ENCODE results near the gene HHATL.

The HHATL gene

GRCh38 chr3:42680271-42680670 lies 22.3 kb downstream of the HHATL start:
- Histone ChIP-seq H3K4me1 (ENCODE audit: control insufficient read depth, insufficient read depth, low read length) (no peaks in the 10 kb centered on the region), H3K4me3 (ENCODE audit: low read length) (no peak overlapping the region), H3K27ac (ENCODE audit: low read depth, low read length) (no peak overlapping the region), H3K27me3 (ENCODE audit: control insufficient read depth, insufficient read depth, low read length) (no peaks in the 10 kb centered on the region), H3K36me3 (ENCODE audit: control insufficient read depth, insufficient read depth, low read length) (no peaks in the 10 kb centered on the region), H3K9ac (ENCODE audit: low read length) (no peak overlapping the region)

- Histone ChIP-seq H3K27ac (ENCODE audit: low read depth, low read length) (no peak overlapping the region), H3K4me1 (ENCODE audit: control insufficient read depth, insufficient read depth, low read length) (no peaks in the 10 kb centered on the region), H3K27me3 (ENCODE audit: control insufficient read depth, insufficient read depth, low read length) (no peaks in the 10 kb centered on the region), H3K36me3 (ENCODE audit: control insufficient read depth, insufficient read depth, low read length) (no peaks in the 10 kb centered on the region), H3K9ac (ENCODE audit: low read length) (no peak overlapping the region), H3K4me3 (ENCODE audit: low read length) (no peak overlapping the region)
Measured at GRCh38 chr3:42678447-42678846, 24.2 kb downstream of the HHATL start.

GRCh38 chr3:42675909-42676308 lies 26.7 kb downstream of the HHATL start:
- Histone ChIP-seq H3K9ac (ENCODE audit: low read length) (no peak overlapping the region), H3K27me3 (ENCODE audit: control insufficient read depth, insufficient read depth, low read length) (no peaks in the 10 kb centered on the region), H3K36me3 (ENCODE audit: control insufficient read depth, insufficient read depth, low read length) (no peaks in the 10 kb centered on the region), H3K4me3 (ENCODE audit: low read length) (no peak overlapping the region), H3K4me1 (ENCODE audit: control insufficient read depth, insufficient read depth, low read length) (no peaks in the 10 kb centered on the region), H3K27ac (ENCODE audit: low read depth, low read length) (no peak overlapping the region)

GRCh38 chr3:42674146-42674545 lies 28.5 kb downstream of the HHATL start:
- no peak overlapping the region for H3K27ac ChIP-seq (ENCODE audit: low read depth, low read length)
- H3K36me3 ChIP-seq (ENCODE audit: control insufficient read depth, insufficient read depth, low read length), result no peaks in the 10 kb centered on the region
- H3K4me3 ChIP-seq (ENCODE audit: low read length), result no peak overlapping the region
- H3K4me1 ChIP-seq (ENCODE audit: control insufficient read depth, insufficient read depth, low read length), result no peaks in the 10 kb centered on the region
- H3K27me3 ChIP-seq (ENCODE audit: control insufficient read depth, insufficient read depth, low read length), result no peaks in the 10 kb centered on the region
- no peak overlapping the region for H3K9ac ChIP-seq (ENCODE audit: low read length)

- Histone ChIP-seq H3K4me1 (ENCODE audit: control insufficient read depth, insufficient read depth, low read length) (no peaks in the 10 kb centered on the region), H3K9ac (ENCODE audit: low read length) (no peak overlapping the region), H3K27me3 (ENCODE audit: control insufficient read depth, insufficient read depth, low read length) (no peaks in the 10 kb centered on the region), H3K27ac (ENCODE audit: low read depth, low read length) (no peak overlapping the region), H3K4me3 (ENCODE audit: low read length) (no peak overlapping the region), H3K36me3 (ENCODE audit: control insufficient read depth, insufficient read depth, low read length) (no peaks in the 10 kb centered on the region)
Measured at GRCh38 chr3:42673082-42673481, 29.5 kb downstream of the HHATL start.

GRCh38 chr3:42672515-42672914 lies 30.1 kb downstream of the HHATL start:
- Histone ChIP-seq H3K9ac (ENCODE audit: low read length) (no peak overlapping the region), H3K4me1 (ENCODE audit: control insufficient read depth, insufficient read depth, low read length) (peaks cover 4% of the 10 kb centered on the region), H3K4me3 (ENCODE audit: low read length) (no peak overlapping the region), H3K36me3 (ENCODE audit: control insufficient read depth, insufficient read depth, low read length) (no peaks in the 10 kb centered on the region), H3K27me3 (ENCODE audit: control insufficient read depth, insufficient read depth, low read length) (no peaks in the 10 kb centered on the region), H3K27ac (ENCODE audit: low read depth, low read length) (no peak overlapping the region)

- no peak overlapping the region for H3K4me3 ChIP-seq (ENCODE audit: low read length)
- H3K9ac ChIP-seq (ENCODE audit: low read length), result no peak overlapping the region
- H3K4me1 ChIP-seq (ENCODE audit: control insufficient read depth, insufficient read depth, low read length), result peaks cover 13% of the 10 kb centered on the region
- H3K36me3 ChIP-seq (ENCODE audit: control insufficient read depth, insufficient read depth, low read length), result no peaks in the 10 kb centered on the region
- no peak overlapping the region for H3K27ac ChIP-seq (ENCODE audit: low read depth, low read length)
- H3K27me3 ChIP-seq (ENCODE audit: control insufficient read depth, insufficient read depth, low read length), result no peaks in the 10 kb centered on the region
Measured at GRCh38 chr3:42670670-42671069, 31.9 kb downstream of the HHATL start.

- Histone ChIP-seq H3K27me3 (ENCODE audit: control insufficient read depth, insufficient read depth, low read length) (no peaks in the 10 kb centered on the region), H3K9ac (ENCODE audit: low read length) (no peak overlapping the region), H3K4me1 (ENCODE audit: control insufficient read depth, insufficient read depth, low read length) (peaks cover 13% of the 10 kb centered on the region), H3K4me3 (ENCODE audit: low read length) (no peak overlapping the region), H3K27ac (ENCODE audit: low read depth, low read length) (no peak overlapping the region), H3K36me3 (ENCODE audit: control insufficient read depth, insufficient read depth, low read length) (no peaks in the 10 kb centered on the region)
Measured at GRCh38 chr3:42670051-42670576, 32.5 kb downstream of the HHATL start.

GRCh38 chr3:42668793-42669217 lies 33.8 kb downstream of the HHATL start:
- H3K9ac ChIP-seq (ENCODE audit: low read length), result no peak overlapping the region
- H3K4me1 ChIP-seq (ENCODE audit: control insufficient read depth, insufficient read depth, low read length), result peaks cover 13% of the 10 kb centered on the region
- no peak overlapping the region for H3K27ac ChIP-seq (ENCODE audit: low read depth, low read length)
- no peaks in the 10 kb centered on the region for H3K36me3 ChIP-seq (ENCODE audit: control insufficient read depth, insufficient read depth, low read length)
- no peak overlapping the region for H3K4me3 ChIP-seq (ENCODE audit: low read length)
- no peaks in the 10 kb centered on the region for H3K27me3 ChIP-seq (ENCODE audit: control insufficient read depth, insufficient read depth, low read length)

GRCh38 chr3:42668413-42668760 lies 34.2 kb downstream of the HHATL start:
- no peaks in the 10 kb centered on the region for H3K36me3 ChIP-seq (ENCODE audit: control insufficient read depth, insufficient read depth, low read length)
- no peak overlapping the region for H3K9ac ChIP-seq (ENCODE audit: low read length)
- H3K27me3 ChIP-seq (ENCODE audit: control insufficient read depth, insufficient read depth, low read length), result no peaks in the 10 kb centered on the region
- H3K4me1 ChIP-seq (ENCODE audit: control insufficient read depth, insufficient read depth, low read length), result peaks cover 13% of the 10 kb centered on the region
- no peak overlapping the region for H3K4me3 ChIP-seq (ENCODE audit: low read length)
- H3K27ac ChIP-seq (ENCODE audit: low read depth, low read length), result no peak overlapping the region

- no peaks in the 10 kb centered on the region for H3K27me3 ChIP-seq (ENCODE audit: control insufficient read depth, insufficient read depth, low read length)
- H3K9ac ChIP-seq (ENCODE audit: low read length), result no peak overlapping the region
- H3K27ac ChIP-seq (ENCODE audit: low read depth, low read length), result no peak overlapping the region
- H3K4me3 ChIP-seq (ENCODE audit: low read length), result no peak overlapping the region
- peaks cover 13% of the 10 kb centered on the region for H3K4me1 ChIP-seq (ENCODE audit: control insufficient read depth, insufficient read depth, low read length)
- no peaks in the 10 kb centered on the region for H3K36me3 ChIP-seq (ENCODE audit: control insufficient read depth, insufficient read depth, low read length)
Measured at GRCh38 chr3:42667523-42668412, 34.8 kb downstream of the HHATL start.

- Histone ChIP-seq H3K36me3 (ENCODE audit: control insufficient read depth, insufficient read depth, low read length) (no peaks in the 10 kb centered on the region), H3K27me3 (ENCODE audit: control insufficient read depth, insufficient read depth, low read length) (no peaks in the 10 kb centered on the region), H3K4me3 (ENCODE audit: low read length) (no peak overlapping the region), H3K4me1 (ENCODE audit: control insufficient read depth, insufficient read depth, low read length) (peaks cover 13% of the 10 kb centered on the region), H3K9ac (ENCODE audit: low read length) (no peak overlapping the region), H3K27ac (ENCODE audit: low read depth, low read length) (no peak overlapping the region)
Measured at GRCh38 chr3:42667096-42667522, 35.5 kb downstream of the HHATL start.

GRCh38 chr3:42666577-42666998 lies 36.0 kb downstream of the HHATL start:
- Histone ChIP-seq H3K9ac (ENCODE audit: low read length) (no peak overlapping the region), H3K27me3 (ENCODE audit: control insufficient read depth, insufficient read depth, low read length) (no peaks in the 10 kb centered on the region), H3K4me3 (ENCODE audit: low read length) (no peak overlapping the region), H3K27ac (ENCODE audit: low read depth, low read length) (no peak overlapping the region), H3K4me1 (ENCODE audit: control insufficient read depth, insufficient read depth, low read length) (peaks cover 13% of the 10 kb centered on the region), H3K36me3 (ENCODE audit: control insufficient read depth, insufficient read depth, low read length) (no peaks in the 10 kb centered on the region)
